PFSK-1 (cell line): ENCODE measurements around the gene SYNPO.

Experiments used
- FOXP2 ChIP-seq: optimal IDR thresholded peaks from 2 replicates; pipeline ENCODE3; 2011; ENCODE audit warnings: borderline replicate concordance, control low read depth, inconsistent platforms; ENCODE audit not compliant: insufficient read depth; ENCODE audit errors: extremely low read length, extremely low read depth
- POLR2AphosphoS5 ChIP-seq: IDR thresholded peaks from 2 replicates; pipeline ENCODE4 v1.6.1; 2012; ENCODE audit warnings: low read depth, mild to moderate bottlenecking, control low read depth, low read length, moderate library complexity
- REST ChIP-seq, 2 experiments: IDR thresholded peaks; 2 replicates each; pipeline versions ENCODE4 v1.6.1 to v1.8.0; 2011 to 2012; ENCODE audit warnings: low read depth in 2 of 2, low read length in 2 of 2, control low read depth in 1 of 2, inconsistent platforms in 1 of 2, mild to moderate bottlenecking in 1 of 2, moderate library complexity in 1 of 2; ENCODE audit not compliant: insufficient read depth in 1 of 2
- SIN3A ChIP-seq: IDR thresholded peaks from 2 replicates; pipeline ENCODE4 v1.6.1; 2012; ENCODE audit warnings: mild to moderate bottlenecking, low read length, moderate library complexity, borderline replicate concordance; ENCODE audit not compliant: insufficient read depth
- TAF1 ChIP-seq: IDR thresholded peaks from 2 replicates; pipeline ENCODE4 v1.6.1; 2012; ENCODE audit warnings: low read length, control low read depth, borderline replicate concordance; ENCODE audit not compliant: insufficient read depth

The SYNPO gene

GRCh38 chr5:150665044-150665443 is 24.6 kb downstream of the SYNPO start:
- TF ChIP-seq REST (IDR thresholded peaks at IDR 0.05; ENCODE audit: insufficient read depth in 1 of 2, low read depth in 2 of 2, low read length in 2 of 2) (no peak), TAF1 (no peak), FOXP2 (no peak), POLR2AphosphoS5 (no peak), SIN3A (no peak)

DNA sequence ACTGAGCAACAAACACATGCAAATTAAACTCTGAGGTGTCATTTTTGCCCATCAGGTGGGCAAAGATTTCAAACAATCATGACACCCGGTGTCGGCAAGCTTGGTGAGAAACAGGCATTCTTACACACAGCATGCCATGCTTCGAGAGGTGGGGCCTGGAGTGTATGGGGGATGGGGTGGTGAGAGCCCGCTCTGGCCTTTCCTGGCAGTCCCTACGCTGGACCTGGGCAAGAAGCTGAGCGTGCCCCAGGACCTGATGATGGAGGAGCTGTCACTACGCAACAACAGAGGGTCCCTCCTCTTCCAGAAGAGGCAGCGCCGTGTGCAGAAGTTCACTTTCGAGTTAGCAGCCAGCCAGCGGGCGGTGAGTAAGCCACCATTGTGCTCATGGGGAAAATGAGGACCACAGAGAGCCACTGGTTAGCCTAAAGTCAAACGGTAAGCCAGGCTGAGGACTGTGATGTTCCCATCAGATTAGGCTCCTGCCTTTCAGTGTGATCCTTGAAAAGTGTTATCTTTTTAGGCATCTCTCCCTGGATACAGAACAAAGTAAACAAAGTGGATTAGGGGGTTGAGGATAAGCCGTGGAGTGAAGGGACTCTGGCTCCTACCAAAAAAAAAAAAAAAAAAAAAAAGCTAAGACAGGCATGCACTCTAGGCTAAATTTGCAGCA is 30.0 kb downstream of the SYNPO start:
- TF ChIP-seq SIN3A, result no peak

DNA sequence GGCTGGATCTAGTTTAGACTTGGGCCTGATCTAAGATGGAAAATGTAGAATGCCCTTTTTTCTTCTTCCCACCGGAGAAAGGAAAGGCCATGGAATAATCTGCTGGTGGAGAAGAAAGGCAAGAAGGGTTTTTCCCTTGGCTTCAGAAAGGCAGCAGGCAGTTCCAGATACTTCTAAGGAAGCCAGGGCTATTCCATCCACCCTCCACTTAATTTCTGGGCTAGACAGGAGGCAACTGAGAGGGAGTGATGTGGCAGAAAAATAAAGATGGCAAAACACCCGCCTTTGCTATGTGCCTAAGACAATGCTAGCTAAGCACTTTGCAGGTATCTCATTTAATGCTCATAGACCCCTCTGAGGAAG is 30.5 kb downstream of the SYNPO start:
- no peak for TF ChIP-seq FOXP2
- TF ChIP-seq SIN3A, result no peak
- TF ChIP-seq TAF1, result no peak
- no peak for TF ChIP-seq POLR2AphosphoS5
- no peak for TF ChIP-seq REST (IDR thresholded peaks at IDR 0.05; ENCODE audit: insufficient read depth in 1 of 2, low read depth in 2 of 2, low read length in 2 of 2)

GRCh38 chr5:150671509-150672236 is 31.2 kb downstream of the SYNPO start:
- TF ChIP-seq POLR2AphosphoS5 (no peak), SIN3A (no peak), REST (IDR thresholded peaks at IDR 0.05; ENCODE audit: insufficient read depth in 1 of 2, low read depth in 2 of 2, low read length in 2 of 2) (no peak), TAF1 (no peak), FOXP2 (no peak)

DNA sequence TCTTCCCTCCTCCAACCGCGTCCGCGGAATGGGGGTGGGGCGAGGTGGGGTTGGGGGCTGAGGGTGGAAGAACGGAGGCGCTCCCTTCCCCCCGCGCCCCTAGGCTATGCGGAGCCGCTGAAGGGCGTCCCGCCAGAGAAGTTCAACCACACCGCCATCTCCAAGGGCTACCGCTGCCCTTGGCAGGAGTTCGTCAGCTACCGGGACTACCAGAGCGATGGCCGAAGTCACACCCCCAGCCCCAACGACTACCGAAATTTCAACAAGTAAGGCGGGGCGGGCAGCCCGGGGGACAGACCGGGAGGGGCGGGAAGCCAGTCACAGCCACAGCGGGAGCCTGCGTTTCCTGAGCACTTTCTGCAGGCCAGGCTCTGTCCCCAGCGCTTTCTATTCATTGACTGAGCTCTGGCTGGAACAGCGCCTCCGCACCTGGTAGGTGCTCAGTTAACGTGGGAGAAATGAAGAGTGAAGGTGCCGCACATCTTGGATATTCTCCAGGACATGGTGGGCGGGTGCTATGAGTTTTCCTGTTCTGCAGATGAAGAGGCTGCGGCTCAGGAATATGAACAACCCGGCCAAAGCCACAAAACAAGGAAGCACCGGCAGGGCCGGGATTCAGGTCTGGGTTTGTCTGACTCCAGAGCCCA is 31.9 kb downstream of the SYNPO start:
- no peak for TF ChIP-seq TAF1
- TF ChIP-seq SIN3A, result no peak
- no peak for TF ChIP-seq POLR2AphosphoS5
- TF ChIP-seq REST (IDR thresholded peaks at IDR 0.05; ENCODE audit: insufficient read depth in 1 of 2, low read depth in 2 of 2, low read length in 2 of 2), result no peak
- TF ChIP-seq FOXP2, result no peak
